K562 (cell line): Measurements from ENCODE around the gene HSF4.

Source experiments
- CREM ChIP-seq: IDR thresholded peaks from 2 replicates; pipeline ENCODE4 v1.6.1; 2014; ENCODE audit warnings: antibody characterized with exemption, low read depth
- EGR1 ChIP-seq: fragments of 450-650 bp; conservative IDR thresholded peaks from 2 replicates; pipeline ENCODE4 v1.6.1; 2017; ENCODE audit warnings: mild to moderate bottlenecking
- JUNB ChIP-seq: fragments of 450-650 bp; formaldehyde crosslinking; conservative IDR thresholded peaks from 2 replicates; pipeline ENCODE4 v1.4.0; 2020; ENCODE audit warnings: mild to moderate bottlenecking
- SNIP1 ChIP-seq: fragments of 450-650 bp; IDR thresholded peaks from 2 replicates; pipeline ENCODE4 v1.7.1; 2017; ENCODE audit warnings: low read depth, mild to moderate bottlenecking
- ZNF766 ChIP-seq: fragments of 200-800 bp; sonication (Bioruptor generic); conservative IDR thresholded peaks from 2 replicates; pipeline ENCODE4 v1.6.1; 2016; ENCODE audit warnings: missing genetic modification characterization, missing compliant biosample characterization

GRCh38 chr16:67210069-67210937, 45.8 kb downstream of the HSF4 start:
- TF ChIP-seq JUNB (no peak), CREM (no peak), EGR1 (no peak), ZNF766 (no peak), SNIP1 (no peak)
